ENCODE results near the gene PEX10.

The PEX10 gene

GRCh38 chr1:2372551-2373490 lies 39.5 kb downstream of the PEX10 start:
- DNase-seq: no peak

- DNase-seq: no peak
Measured at GRCh38 chr1:2368053-2368744, 44.2 kb downstream of the PEX10 start.

GRCh38 chr1:2363847-2364513 lies 48.4 kb downstream of the PEX10 start:
- DNase-seq: no peak

GRCh38 chr1:2360588-2361364 lies 51.6 kb downstream of the PEX10 start:
- DNase-seq: no peak

GRCh38 chr1:2358651-2359640 lies 53.4 kb downstream of the PEX10 start:
- no peak for DNase-seq

GRCh38 chr1:2358072-2358471 lies 54.3 kb downstream of the PEX10 start:
- DNase-seq: no peak

GRCh38 chr1:2356911-2357845 lies 55.2 kb downstream of the PEX10 start:
- DNase-seq: no peak

GRCh38 chr1:2356401-2356800 lies 56.0 kb downstream of the PEX10 start:
- no peak for DNase-seq

GRCh38 chr1:2355373-2356261 lies 56.7 kb downstream of the PEX10 start:
- no peak for DNase-seq

- DNase-seq: no peak
Measured at GRCh38 chr1:2354511-2355372, 57.6 kb downstream of the PEX10 start.

All from GOT3 (cell line).